GM19455 (cell line): Measurements from ENCODE around the gene LRBA.

Experiments used
- ATAC-seq: cut with Tn5 transposase; IDR thresholded peaks from one replicate; pipeline ENCODE4 v1.9.1; 2021; ENCODE audit not compliant: unreplicated experiment

The LRBA gene

DNA sequence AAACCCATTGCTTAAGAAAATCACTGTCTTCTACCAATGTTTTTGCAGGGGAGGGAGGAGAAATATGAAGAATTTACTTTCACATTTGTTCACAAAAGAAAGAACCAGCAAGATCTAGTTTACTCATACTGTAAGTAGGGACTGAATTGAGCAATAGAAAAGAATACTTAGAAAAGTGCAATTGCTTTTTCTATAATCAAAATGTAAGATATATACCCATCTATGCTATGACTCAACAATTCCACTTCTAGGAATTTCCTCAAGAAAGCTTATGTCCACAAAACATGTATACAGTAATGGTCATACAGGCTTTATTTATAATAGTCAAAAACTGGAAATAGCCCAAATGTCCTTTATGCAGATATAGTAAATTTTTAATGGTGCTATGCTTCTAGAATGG, 196.4 kb downstream of the LRBA start:
- ATAC-seq: no peak

DNA sequence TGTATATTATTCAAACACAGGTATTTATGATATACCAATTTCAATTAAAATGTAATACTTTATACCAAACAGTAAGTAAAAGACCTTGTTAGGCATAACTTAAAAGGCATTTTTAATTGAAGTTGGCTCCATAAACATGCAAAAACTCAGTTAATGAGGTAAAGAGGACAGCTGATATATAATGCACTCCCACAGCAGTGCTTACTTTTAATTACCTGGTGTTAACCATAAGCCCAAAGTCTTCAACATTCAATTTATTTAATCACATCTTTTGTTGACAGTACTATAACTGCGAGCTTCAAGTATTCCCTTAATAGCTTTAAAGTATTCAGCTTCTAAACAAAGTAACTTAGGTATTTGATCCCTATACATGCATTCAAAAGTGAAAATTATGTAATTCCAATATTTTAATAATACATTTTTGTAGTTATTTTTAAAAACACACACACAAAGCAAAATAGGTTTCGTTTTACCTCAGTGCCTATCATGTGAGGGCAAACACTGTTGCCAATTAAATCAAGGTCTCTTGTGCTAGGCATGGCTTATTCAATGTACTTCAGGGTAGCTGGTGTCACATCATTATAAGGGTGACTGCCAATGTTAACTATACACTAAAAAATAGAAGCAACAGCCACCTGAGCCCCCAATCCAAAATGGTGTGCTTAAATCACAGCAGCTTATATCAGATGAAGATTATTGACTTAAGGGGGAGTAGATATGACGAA, 197.1 kb downstream of the LRBA start:
- ATAC-seq: no peak

DNA sequence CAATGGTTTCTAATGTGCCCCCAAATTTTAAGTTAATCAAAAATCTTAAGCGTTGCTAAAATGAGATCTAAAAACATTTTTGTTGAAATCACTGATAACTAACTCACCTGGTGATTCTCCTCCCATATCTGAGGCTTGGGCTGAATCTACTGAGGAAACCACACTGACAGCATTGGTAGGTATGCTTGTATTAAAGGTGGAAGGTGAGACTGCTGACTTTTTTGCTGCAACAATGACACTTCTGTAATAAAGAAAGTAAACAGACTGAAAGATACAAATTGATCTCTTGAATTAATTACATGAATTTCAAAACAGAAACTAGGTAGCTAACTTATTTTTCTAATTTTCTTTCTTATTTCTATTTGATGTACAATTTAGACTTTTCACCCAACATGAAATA, 198.1 kb downstream of the LRBA start:
- ATAC-seq: no peak

- no peak for ATAC-seq
Measured at GRCh38 chr4:150816491-150816890, 198.6 kb downstream of the LRBA start.

DNA sequence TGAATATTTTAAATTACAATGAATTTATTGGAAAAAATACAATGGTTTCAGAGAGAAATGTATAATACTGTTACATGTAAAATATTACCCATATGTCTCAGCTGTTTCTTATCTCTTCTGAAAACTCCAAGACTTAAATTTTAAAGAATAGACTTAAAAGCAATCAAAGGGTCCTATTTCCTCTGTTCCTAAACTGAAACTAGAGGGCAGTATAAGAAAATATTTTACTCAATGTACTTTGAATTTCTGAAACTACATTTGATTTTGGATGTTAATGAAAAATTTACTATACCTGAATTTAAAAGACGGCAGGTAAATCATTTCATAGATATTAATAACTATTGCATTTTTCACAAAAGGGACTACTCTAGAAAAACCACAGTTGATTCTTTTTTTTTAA, 200.2 kb downstream of the LRBA start:
- ATAC-seq: no peak

GRCh38 chr4:150805183-150806025, 209.7 kb downstream of the LRBA start:
- ATAC-seq: no peak

DNA sequence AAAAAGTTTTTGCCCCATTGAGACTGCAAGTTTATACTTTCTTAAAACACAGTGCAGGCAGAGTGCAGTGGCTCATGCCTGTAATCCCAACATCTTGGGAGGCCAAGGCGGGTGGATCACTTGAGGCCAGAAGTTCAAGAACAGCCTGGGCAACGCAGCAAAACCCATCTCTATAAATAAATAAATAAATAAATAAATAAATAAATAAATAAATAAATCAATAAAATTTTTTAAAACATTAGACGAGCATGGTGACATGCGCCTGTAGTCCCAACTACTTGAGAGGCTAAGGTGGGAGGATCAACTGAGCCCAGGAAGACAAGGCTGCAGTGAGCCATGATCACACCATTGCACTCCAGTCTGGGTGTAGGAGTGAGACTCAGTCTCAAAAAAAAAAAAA, 213.3 kb downstream of the LRBA start:
- no peak for ATAC-seq

DNA sequence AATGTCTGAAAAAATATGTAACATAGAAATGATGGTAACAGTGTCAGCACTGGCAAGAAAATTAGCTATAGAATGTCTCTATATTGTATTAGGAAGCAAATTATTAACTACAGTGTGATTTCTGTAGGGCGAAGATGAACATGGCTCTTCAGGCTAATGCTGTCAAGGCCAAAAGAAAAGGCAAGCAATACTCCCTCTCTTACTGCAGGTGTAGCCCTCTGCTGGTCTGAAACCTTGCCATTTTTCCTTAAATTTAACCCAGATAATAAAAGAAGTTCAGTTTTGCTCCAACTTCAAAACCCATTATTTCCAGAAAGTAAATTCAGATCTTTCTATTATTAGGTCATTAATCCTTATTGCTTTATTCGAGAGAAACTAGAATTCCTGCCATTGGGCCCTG, 215.9 kb downstream of the LRBA start:
- ATAC-seq: no peak

GRCh38 chr4:150794706-150795105, 220.4 kb downstream of the LRBA start:
- no peak for ATAC-seq

GRCh38 chr4:150789864-150790263, 225.2 kb downstream of the LRBA start:
- no peak for ATAC-seq

GRCh38 chr4:150784939-150785338, 230.1 kb downstream of the LRBA start:
- ATAC-seq: no peak

- no peak for ATAC-seq
Measured at GRCh38 chr4:150784305-150784704, 230.8 kb downstream of the LRBA start.

- ATAC-seq: no peak
Measured at GRCh38 chr4:150782921-150783320, 232.2 kb downstream of the LRBA start.

DNA sequence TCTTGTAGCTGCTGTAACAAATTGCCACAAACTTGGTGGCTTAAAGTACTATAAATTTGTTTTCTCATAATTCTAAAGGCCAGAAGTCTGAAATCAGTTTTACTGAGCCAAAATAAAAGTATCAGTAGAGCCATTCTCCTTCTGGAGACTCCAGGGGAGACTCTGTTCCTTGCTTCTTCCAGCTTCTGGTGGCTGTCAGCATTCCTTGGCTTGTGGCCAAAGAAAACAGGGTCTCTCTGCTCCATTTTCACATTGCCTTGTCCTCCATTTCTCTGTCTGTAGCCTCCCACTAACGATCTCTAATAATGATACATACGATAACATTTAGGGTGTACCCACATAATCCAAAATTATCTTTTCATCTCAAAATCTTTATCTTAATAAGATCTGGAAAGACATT, 232.8 kb downstream of the LRBA start:
- no peak for ATAC-seq

DNA sequence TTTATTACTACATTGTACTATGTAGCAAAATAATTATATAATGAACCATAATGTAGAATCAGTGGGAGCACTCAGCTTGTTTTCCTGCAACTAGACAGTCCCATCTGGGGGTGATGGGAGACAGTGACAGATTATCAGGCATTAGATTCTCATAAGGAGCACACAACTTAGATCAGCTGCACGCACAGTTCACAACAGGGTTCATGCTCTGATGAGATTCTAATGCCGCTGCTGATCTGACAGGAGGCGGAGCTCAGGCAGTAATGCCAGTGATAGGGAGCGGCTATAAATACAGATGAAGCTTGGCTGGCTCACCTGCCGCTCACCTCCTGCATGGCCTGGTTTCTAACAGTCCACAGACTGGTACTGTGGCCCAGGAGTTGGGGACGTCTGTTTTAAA, 233.9 kb downstream of the LRBA start:
- ATAC-seq: no peak

DNA sequence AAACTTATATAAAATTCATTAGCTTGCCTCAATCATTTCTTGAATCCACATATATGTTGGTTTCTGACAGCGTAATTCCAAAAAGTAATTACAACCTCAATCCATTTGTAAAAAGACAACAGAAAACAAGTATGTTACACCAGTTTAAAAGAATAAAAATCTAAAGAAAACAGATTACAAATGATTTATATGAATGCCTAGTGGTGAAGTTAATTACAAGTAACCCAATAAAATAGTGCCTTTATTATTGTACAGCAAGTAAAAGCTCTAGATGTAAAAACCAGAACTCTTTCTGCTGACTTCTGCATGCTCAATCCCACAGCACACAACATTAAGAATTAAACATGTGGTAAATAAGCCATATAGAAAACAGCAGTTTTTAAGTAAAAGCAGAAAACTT, 235.4 kb downstream of the LRBA start:
- ATAC-seq: no peak

DNA sequence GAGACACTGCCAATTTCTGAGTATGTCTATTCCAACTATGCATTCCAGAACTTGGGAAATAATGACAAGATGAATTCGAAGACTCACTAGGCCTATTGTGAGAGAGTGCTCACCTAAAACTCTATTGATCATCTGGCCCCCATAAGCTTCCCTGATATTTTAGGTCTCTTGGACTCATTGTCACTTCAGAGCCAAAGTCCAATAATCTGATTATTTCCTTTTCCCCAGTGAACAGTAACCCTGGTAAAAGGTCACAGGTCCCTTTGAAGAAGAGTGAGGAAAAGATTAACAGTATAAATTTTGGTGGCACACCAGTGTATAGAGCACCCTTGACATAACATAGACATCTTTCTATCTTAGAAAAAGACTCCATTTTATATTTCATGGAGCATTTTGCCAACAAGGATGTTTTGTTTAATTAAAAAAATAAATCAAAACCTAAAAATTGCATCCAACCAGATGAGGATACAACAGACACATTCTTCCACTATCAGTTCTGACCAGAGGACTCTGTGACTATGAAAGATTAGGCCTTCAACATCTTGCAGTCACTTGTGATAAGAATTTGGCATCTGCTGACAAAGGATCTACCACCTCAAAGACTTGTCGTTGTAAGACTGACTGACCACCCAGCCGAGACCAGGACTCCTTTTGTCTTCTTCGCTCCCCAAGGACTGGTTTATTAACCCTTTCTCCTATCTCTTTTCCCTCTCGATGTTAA, 241.2 kb downstream of the LRBA start:
- no peak for ATAC-seq

- no peak for ATAC-seq
Measured at GRCh38 chr4:150773032-150773431, 242.1 kb downstream of the LRBA start.

DNA sequence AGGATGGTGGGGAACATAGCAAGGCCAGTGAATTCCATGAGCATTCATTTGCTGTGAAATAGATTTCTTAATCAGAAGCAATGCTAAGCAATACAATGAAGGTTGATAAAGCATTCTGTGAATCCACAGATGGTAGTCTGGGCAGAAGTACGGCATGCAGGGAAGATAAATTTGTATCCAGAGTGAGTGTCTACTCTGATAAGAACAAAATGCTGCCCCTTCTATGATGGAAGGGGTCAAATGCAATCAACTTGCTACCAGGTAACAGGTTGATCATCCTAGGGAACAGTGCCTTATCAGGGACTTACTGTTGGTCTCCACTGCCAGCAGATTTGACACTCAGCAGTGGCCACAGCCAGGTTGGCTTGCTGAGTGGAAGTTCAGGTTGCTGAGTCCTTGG, 243.7 kb downstream of the LRBA start:
- ATAC-seq: no peak

DNA sequence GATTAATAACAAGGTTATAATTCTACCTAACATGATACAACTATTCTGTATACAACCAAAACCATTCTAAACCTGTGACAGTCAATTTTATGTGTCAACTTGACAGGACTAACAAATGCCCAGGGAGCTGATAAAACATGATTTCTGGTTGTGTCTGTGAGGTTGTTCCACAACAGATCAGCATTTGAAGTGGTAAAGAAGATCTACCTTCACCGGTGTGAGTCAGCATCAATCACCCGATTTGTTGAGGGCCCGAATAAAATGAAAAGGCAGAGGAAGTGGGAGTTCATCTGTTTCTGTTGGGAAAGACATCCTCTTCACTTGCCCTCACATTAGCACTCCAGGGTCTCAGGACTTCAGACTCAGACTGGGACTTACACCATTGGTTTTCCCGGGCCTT, 245.2 kb downstream of the LRBA start:
- ATAC-seq: no peak

- no peak for ATAC-seq
Measured at GRCh38 chr4:150769248-150769647, 245.8 kb downstream of the LRBA start.

DNA sequence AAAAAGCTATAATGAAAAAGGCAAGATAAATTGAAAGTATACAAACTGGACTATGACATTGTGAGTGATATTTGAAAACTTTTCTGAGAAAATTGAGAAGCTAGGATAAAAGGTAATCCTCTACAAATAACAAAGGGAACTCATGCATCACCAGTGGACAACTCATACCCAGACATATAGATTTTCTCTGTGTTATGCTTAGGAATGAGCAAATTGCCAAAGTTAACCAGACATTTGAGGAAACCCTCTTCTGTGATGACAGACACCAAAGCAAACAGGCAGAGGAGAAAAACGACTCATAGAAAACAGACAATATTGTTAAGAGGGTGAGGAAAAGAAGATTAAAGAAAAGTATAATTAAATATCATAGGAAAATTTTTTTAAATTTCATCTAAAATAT, 246.6 kb downstream of the LRBA start:
- ATAC-seq: no peak
